Effector memory CD4-positive, alpha-beta T cell (primary cell): ENCODE measurements around the gene FARP1.
A peak's percentile ranks its signal among the peaks of the same experiment; 100 is the strongest.

Experiments used
- DNase-seq, 3 donors: peaks; one replicate each; pipeline ENCODE4 v3.0.0-alpha.2; 2020
- H3K27ac ChIP-seq: 2 replicates; pipeline ENCODE4 v1.7.0; 2013; ENCODE audit warnings: mild to moderate bottlenecking, low read length, moderate library complexity; ENCODE audit not compliant: insufficient read depth, poor library complexity, severe bottlenecking
- H3K27me3 ChIP-seq: replicated peaks from 2 replicates; pipeline ENCODE4 v1.7.0; 2013; ENCODE audit warnings: mild to moderate bottlenecking, low read length; ENCODE audit not compliant: insufficient read depth, control insufficient read depth, poor library complexity, severe bottlenecking
- H3K36me3 ChIP-seq: 2 replicates; pipeline ENCODE4 v1.7.0; 2013; ENCODE audit warnings: mild to moderate bottlenecking, low read length, moderate library complexity; ENCODE audit not compliant: control insufficient read depth, insufficient read depth
- H3K4me1 ChIP-seq: 2 replicates; pipeline ENCODE4 v1.7.0; 2013; ENCODE audit warnings: low read length, mild to moderate bottlenecking; ENCODE audit not compliant: control insufficient read depth, insufficient read depth, poor library complexity, severe bottlenecking
- H3K4me3 ChIP-seq: 2 replicates; pipeline ENCODE4 v1.7.0; 2013; ENCODE audit warnings: low read length, low read depth, mild to moderate bottlenecking; ENCODE audit not compliant: insufficient read depth, poor library complexity, severe bottlenecking
- H3K9me3 ChIP-seq: 2 replicates; pipeline ENCODE4 v1.7.0; 2013; ENCODE audit warnings: mild to moderate bottlenecking, low read length, moderate library complexity; ENCODE audit not compliant: control insufficient read depth

Gene FARP1

GRCh38 chr13:98458431-98458830, 315.5 kb downstream of the FARP1 start:
- H3K4me3 ChIP-seq, result no peak overlapping the region
- no peak for DNase-seq
- peaks cover 90% of the 10 kb centered on the region for H3K36me3 ChIP-seq
- H3K27ac ChIP-seq, result no peak overlapping the region
- H3K27me3 ChIP-seq, result no peaks in the 10 kb centered on the region
- H3K4me1 ChIP-seq, result no peaks in the 10 kb centered on the region
- no peaks in the 10 kb centered on the region for H3K9me3 ChIP-seq

DNA sequence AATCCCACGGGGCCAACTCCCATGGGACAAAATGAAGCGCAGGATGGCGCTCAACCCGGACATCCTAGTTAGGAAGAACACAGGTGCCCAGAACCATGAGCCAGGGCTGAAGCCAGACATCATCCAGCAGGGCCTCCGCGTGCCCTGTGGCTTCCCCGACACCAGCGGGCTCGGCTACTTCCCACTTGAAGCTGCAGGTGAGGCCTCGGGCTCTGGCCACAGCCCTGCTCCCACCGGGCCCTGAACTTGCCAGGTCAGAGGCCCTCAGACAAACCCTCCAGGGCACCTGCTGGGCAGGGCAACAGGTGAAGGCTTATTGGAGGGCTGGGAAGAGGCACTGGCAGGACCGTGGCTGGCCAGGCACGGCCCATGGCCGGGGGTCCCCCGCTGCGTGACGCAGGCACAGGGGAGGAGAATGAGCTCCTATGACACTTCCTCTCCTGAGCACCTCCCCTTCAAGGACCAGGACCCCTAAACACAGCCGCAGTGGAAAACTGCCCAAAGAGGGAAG, 316.3 kb downstream of the FARP1 start:
- Histone ChIP-seq H3K36me3 (peaks cover 95% of the 10 kb centered on the region), H3K4me3 (no peak overlapping the region), H3K27me3 (no peaks in the 10 kb centered on the region), H3K27ac (no peak overlapping the region), H3K4me1 (no peaks in the 10 kb centered on the region), H3K9me3 (no peaks in the 10 kb centered on the region)
- DNase-seq, result no peak

DNA sequence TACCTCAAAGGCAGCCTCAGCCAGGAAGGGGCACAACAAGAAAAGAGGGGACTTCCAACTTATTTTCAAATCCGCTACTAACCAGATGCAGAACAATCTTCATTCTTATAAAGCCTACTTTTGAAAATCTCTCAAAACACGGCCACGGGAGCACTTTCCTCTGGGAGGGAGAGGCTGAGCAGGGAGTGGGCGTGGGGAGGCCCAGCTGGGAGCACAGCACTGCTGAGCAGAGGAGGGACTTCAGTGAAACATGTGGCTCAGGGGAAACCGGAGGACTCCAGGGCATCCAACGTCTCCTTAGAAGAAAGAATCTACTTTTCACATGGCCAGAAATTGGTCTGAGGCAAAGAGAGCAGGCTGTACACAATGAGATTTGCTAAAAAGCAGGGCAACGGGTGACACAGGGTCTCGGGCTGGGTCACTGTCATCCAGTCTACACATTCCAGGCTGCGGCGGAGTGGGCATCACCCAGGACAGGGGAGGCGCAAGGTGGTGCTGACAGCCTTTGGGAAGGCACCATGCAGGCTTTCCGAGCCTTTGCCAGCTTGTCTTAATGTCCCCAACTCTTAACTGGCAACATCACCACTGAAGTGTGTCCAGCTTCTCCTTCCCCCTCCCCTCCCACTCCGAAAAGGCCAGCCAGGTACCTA, 317.0 kb downstream of the FARP1 start:
- no peaks in the 10 kb centered on the region for H3K4me1 ChIP-seq
- no peak overlapping the region for H3K4me3 ChIP-seq
- peaks cover 90% of the 10 kb centered on the region for H3K36me3 ChIP-seq
- H3K27me3 ChIP-seq, result no peaks in the 10 kb centered on the region
- DNase-seq, result no peak
- H3K9me3 ChIP-seq, result no peaks in the 10 kb centered on the region
- H3K27ac ChIP-seq, result no peak overlapping the region

DNA sequence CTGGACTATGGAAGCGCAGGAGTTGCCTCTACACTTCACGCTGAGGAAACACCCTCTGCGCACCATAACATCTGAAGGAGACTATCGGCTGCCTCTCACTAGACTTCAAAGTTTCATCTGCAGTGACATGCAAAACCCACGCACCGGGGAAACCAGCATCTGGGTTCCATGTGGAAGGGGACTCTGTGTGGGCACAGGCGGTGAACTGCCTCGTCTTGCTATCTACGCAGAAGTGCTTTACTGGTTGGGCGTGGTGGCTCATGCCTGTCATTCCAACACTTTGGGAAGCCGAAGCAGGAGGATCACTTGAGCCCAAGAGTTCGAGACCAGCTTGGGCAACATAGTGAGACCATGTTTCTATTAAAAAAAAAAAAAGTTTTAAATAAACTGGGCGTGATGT, 317.6 kb downstream of the FARP1 start:
- Histone ChIP-seq H3K27ac (no peak overlapping the region), H3K4me1 (no peaks in the 10 kb centered on the region), H3K36me3 (peaks cover 91% of the 10 kb centered on the region), H3K4me3 (no peak overlapping the region), H3K27me3 (no peaks in the 10 kb centered on the region), H3K9me3 (no peaks in the 10 kb centered on the region)
- DNase-seq, result no peak

DNA sequence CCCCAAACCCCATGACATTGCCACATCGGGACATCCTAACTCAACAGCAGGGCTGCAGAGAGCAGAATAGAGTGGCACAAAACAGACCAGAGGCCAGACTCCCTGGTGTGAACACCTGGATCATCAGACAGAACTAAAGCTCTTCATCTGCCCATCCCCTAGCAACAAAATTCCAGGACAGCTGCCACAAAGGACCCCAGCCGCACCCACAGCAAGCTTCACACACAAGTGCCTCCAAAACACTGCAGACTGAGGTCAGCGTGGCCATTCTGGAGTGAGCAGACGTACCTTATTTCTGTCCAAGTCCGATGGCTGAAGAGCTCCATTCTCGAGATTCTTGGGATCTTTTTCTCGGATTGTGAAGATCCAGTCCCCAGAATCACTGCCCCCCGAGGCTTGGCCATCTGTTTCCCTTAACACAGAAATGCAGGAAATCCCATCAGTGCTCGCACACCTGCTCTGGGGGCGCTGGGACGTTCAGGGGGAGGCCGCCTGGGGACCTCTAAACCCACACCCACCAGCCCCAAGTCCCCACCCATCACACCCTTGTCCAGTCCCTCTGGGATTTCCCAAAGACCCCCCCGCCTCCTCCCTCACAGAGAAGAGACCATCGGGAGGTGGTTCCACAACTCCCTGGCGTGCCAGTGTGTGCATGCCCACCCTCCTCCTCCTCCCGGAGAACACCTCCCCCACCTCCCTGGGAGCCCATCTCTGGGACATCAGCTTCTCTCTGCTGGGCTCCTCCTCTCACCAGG, 318.8 kb downstream of the FARP1 start:
- Histone ChIP-seq H3K27me3 (no peaks in the 10 kb centered on the region), H3K36me3 (peaks cover 90% of the 10 kb centered on the region), H3K4me3 (no peak overlapping the region), H3K9me3 (no peaks in the 10 kb centered on the region), H3K4me1 (no peaks in the 10 kb centered on the region), H3K27ac (no peak overlapping the region)
- no peak for DNase-seq

DNA sequence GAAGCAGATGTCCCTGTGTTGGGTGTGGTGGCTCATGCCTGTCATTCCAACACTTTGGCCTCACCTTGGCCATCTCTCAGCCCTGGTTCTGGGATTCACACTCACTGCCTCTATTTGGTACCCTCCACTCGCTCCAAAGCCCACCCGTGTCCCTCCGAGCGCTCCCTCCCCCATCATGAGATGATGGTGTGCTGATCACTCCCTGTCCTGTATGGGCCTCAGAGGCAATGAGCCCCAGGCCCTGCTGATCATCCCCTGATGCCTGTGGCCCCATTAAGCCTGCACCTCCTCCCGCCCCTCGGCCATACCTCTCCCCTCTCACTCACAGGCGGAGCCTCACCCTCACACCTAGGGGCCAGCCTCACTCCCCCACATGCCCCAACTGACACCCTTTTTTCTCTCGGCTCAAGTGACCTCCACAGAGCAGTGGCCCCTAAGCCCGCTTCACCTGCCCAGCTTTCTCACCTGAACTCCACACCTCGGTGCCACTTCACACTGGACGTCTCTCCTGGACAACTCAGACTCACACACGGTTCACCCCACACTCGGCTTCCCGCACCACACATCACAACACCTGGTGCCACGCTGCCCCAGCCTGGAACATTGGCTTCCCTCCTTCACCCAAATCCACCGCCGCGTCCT, 319.5 kb downstream of the FARP1 start:
- no peak overlapping the region for H3K4me3 ChIP-seq
- H3K36me3 ChIP-seq, result peaks cover 85% of the 10 kb centered on the region
- H3K27me3 ChIP-seq, result no peaks in the 10 kb centered on the region
- no peaks in the 10 kb centered on the region for H3K9me3 ChIP-seq
- H3K4me1 ChIP-seq, result no peaks in the 10 kb centered on the region
- H3K27ac ChIP-seq, result no peak overlapping the region
- no peak for DNase-seq

GRCh38 chr13:98462946-98463345, 320.1 kb downstream of the FARP1 start:
- Histone ChIP-seq H3K27me3 (no peaks in the 10 kb centered on the region), H3K36me3 (peaks cover 85% of the 10 kb centered on the region), H3K4me1 (no peaks in the 10 kb centered on the region), H3K9me3 (no peaks in the 10 kb centered on the region), H3K27ac (peak overlapping the region; percentile 13), H3K4me3 (no peak overlapping the region)
- no peak for DNase-seq

DNA sequence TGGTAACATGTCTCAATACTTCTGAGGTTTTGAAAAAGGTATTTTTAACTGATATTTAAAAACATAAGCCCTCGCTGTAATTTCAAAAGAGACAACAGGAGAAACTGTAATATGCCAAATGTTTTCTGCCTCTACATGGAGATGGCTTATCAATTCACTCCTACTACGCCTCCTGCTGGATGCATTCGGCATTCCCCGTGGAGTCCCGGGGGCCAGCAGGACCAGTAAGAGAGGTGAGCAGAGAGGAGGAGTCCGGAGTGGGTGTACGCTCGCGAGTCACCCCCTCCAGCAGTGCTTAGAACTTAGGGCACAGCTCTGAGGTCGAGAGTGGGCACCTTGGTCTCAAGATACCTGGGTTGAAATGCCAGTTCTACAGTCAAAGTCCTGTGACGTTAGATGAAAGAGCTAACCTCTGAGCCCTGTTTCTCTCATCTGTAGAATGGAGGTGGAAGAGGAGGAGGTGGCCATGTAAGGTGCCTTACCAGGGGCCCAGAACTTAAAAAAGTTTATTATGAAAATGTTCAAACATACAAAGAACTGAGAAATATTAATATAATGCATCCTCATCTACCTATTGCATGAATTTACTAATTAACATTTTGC, 323.8 kb downstream of the FARP1 start:
- H3K9me3 ChIP-seq, result no peaks in the 10 kb centered on the region
- peak in 2 of 3 donors; percentile 18 to 20 for DNase-seq
- H3K27me3 ChIP-seq, result no peaks in the 10 kb centered on the region
- peaks cover 80% of the 10 kb centered on the region for H3K36me3 ChIP-seq
- H3K4me3 ChIP-seq, result no peak overlapping the region
- no peak overlapping the region for H3K27ac ChIP-seq
- no peaks in the 10 kb centered on the region for H3K4me1 ChIP-seq

GRCh38 chr13:98467263-98467985, 324.5 kb downstream of the FARP1 start:
- H3K4me3 ChIP-seq, result no peak overlapping the region
- H3K9me3 ChIP-seq, result no peaks in the 10 kb centered on the region
- no peak for DNase-seq
- H3K27ac ChIP-seq, result no peak overlapping the region
- peaks cover 80% of the 10 kb centered on the region for H3K36me3 ChIP-seq
- H3K27me3 ChIP-seq, result no peaks in the 10 kb centered on the region
- no peaks in the 10 kb centered on the region for H3K4me1 ChIP-seq
